ENCODE data around the gene COL20A1.

COL20A1 gene

DNA sequence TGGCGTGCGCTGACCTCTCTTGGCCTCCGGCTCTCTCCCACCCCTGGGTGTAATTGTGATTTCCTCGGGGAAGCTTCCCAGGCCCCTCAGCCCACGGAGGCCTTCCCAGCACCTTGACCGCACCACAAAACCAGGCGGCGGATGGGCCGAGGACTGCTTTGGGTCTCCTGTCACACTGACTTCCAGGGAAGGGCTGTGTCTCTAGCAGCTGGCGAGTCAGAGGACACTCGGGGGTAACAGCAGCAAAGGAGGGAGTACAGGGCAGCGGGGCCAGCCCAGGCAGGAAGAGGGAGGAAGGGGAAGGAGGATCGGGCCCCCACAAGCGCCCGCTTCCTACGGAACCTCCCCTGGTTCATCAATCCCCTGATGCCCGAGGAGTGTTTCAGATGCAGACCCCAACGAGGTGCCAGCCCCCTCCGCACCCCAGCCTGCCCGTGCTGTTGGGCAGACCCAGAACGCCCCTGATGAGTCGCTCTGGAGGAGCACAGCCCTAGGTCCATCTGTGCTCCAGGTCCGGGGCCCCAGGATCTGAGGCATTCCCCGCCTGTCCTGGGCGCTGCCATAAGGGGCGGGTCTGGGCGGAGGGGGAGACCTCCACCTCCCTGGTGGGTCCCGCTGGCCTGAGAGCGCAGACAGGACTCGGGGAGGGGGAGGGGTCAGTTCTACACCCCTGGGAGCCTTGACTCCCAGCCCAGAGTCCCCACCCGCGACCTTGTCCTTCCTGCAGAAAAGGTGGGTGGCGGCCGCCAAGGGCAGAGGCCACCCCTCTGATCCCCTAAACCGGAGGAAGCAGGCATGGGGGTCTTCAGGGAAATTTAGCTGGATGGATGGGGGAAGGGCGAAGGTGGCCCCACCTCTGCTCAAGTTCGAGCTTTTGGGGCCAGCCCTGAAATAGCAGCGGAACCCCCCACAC is 67.2 kb downstream of the COL20A1 start:
- no peak for TF ChIP-seq CSDC2 (CRISPR knock-in tag; IDR thresholded peaks at IDR 0.05)
- no peak for TF ChIP-seq ZFP3 (CRISPR knock-in tag; IDR thresholded peaks at IDR 0.05)
- TF ChIP-seq, protein P1, sequence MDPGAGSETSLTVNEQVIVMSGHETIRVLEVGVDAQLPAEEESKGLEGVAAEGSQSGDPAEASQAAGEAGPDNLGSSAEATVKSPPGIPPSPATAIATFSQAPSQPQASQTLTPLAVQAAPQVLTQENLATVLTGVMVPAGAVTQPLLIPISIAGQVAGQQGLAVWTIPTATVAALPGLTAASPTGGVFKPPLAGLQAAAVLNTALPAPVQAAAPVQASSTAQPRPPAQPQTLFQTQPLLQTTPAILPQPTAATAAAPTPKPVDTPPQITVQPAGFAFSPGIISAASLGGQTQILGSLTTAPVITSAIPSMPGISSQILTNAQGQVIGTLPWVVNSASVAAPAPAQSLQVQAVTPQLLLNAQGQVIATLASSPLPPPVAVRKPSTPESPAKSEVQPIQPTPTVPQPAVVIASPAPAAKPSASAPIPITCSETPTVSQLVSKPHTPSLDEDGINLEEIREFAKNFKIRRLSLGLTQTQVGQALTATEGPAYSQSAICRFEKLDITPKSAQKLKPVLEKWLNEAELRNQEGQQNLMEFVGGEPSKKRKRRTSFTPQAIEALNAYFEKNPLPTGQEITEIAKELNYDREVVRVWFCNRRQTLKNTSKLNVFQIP (CRISPR knock-in tag; IDR thresholded peaks at IDR 0.05; ENCODE audit: borderline replicate concordance, low read depth) = no peak
- TF ChIP-seq, protein P2, sequence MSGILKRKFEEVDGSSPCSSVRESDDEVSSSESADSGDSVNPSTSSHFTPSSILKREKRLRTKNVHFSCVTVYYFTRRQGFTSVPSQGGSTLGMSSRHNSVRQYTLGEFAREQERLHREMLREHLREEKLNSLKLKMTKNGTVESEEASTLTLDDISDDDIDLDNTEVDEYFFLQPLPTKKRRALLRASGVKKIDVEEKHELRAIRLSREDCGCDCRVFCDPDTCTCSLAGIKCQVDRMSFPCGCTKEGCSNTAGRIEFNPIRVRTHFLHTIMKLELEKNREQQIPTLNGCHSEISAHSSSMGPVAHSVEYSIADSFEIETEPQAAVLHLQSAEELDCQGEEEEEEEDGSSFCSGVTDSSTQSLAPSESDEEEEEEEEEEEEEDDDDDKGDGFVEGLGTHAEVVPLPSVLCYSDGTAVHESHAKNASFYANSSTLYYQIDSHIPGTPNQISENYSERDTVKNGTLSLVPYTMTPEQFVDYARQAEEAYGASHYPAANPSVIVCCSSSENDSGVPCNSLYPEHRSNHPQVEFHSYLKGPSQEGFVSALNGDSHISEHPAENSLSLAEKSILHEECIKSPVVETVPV (CRISPR knock-in tag; IDR thresholded peaks at IDR 0.05) = no peak
- TF ChIP-seq OSR1 (CRISPR knock-in tag; IDR thresholded peaks at IDR 0.05) = no peak
- no peak for TF ChIP-seq ARNTL (CRISPR knock-in tag; IDR thresholded peaks at IDR 0.05; ENCODE audit: borderline replicate concordance, low read depth)
- TF ChIP-seq RARB (CRISPR knock-in tag; IDR thresholded peaks at IDR 0.05) = no peak
- TF ChIP-seq ZNF565 (CRISPR knock-in tag; conservative IDR thresholded peaks at IDR 0.05; ENCODE audit: low read depth) = no peak
- TF ChIP-seq ZNF70 (CRISPR knock-in tag; IDR thresholded peaks at IDR 0.05) = no peak
- no peak for TF ChIP-seq ZFP30 (CRISPR knock-in tag; IDR thresholded peaks at IDR 0.05)
- no peak for TF ChIP-seq GLIS3 (CRISPR knock-in tag; IDR thresholded peaks at IDR 0.05)
- TF ChIP-seq ZNF8 (CRISPR knock-in tag; IDR thresholded peaks at IDR 0.05) = no peak
- TF ChIP-seq, protein P3, sequence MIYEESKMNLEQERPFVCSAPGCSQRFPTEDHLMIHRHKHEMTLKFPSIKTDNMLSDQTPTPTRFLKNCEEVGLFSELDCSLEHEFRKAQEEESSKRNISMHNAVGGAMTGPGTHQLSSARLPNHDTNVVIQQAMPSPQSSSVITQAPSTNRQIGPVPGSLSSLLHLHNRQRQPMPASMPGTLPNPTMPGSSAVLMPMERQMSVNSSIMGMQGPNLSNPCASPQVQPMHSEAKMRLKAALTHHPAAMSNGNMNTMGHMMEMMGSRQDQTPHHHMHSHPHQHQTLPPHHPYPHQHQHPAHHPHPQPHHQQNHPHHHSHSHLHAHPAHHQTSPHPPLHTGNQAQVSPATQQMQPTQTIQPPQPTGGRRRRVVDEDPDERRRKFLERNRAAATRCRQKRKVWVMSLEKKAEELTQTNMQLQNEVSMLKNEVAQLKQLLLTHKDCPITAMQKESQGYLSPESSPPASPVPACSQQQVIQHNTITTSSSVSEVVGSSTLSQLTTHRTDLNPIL (CRISPR knock-in tag; IDR thresholded peaks at IDR 0.05; ENCODE audit: low read depth) = no peak
- no peak for TF ChIP-seq SNAI2 (CRISPR knock-in tag; IDR thresholded peaks at IDR 0.05)
- TF ChIP-seq PPARA (CRISPR knock-in tag; IDR thresholded peaks at IDR 0.05; ENCODE audit: borderline replicate concordance) = no peak
- TF ChIP-seq BACH2 (CRISPR knock-in tag; IDR thresholded peaks at IDR 0.05; ENCODE audit: borderline replicate concordance) = no peak
- no peak for ATAC-seq

DNA sequence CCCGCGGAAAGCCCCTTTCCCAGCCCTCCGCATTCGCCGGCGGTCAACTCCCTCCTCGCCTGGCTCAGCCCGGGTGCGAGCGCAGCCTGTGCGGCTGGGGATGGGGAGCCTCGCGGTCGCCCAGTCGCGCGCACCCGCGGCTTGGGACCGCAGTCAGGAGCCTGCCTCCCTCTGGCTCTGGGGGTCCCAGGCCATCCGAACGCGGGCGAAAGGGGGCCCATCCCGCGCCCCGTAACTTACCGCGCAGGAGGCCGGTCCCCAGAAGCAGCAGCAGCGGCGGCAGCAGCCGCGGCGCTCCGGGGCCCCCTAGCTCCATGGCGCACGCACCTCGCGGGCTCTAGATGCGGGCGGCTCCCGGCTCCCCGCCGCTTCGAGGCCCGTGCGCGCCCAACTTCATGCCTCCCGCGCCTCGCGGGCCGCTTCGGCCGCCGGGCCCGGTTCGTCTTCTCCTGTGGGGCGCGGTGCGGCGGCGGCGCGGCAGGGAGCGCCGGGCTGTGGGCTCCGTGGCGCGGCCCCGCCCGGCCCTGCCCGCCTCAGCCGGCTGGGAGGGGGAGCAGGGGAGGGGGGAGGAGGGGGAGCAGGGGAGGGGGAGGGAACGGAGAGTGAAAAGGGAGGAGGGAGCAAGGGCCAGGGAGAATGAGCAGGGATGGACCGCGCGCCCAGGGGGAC is 68.0 kb downstream of the COL20A1 start, which contains the start of gene CHRNA4:
TSS of gene CHRNA4 (minus strand) at position 500 of the 669 bp plus-strand sequence. CDS start at position 316, 184 bp downstream.
- TF ChIP-seq ZC3H10 (CRISPR knock-in tag; IDR thresholded peaks at IDR 0.05) (no peak), BACH2 (CRISPR knock-in tag; IDR thresholded peaks at IDR 0.05; ENCODE audit: borderline replicate concordance) (no peak), SNAI2 (CRISPR knock-in tag; IDR thresholded peaks at IDR 0.05) (no peak), ZFP30 (CRISPR knock-in tag; IDR thresholded peaks at IDR 0.05) (no peak), TOX (CRISPR knock-in tag; IDR thresholded peaks at IDR 0.05; ENCODE audit: borderline replicate concordance) (no peak), ZNF70 (CRISPR knock-in tag; IDR thresholded peaks at IDR 0.05) (no peak), TSHZ2 (CRISPR knock-in tag; IDR thresholded peaks at IDR 0.05) (no peak), ZNF565 (CRISPR knock-in tag; conservative IDR thresholded peaks at IDR 0.05; ENCODE audit: low read depth) (no peak), PPARA (CRISPR knock-in tag; IDR thresholded peaks at IDR 0.05; ENCODE audit: borderline replicate concordance) (no peak), OSR1 (CRISPR knock-in tag; IDR thresholded peaks at IDR 0.05) (no peak), ZNF8 (CRISPR knock-in tag; IDR thresholded peaks at IDR 0.05) (no peak), GLIS3 (CRISPR knock-in tag; IDR thresholded peaks at IDR 0.05) (no peak), ESRRG (CRISPR knock-in tag; IDR thresholded peaks at IDR 0.05) (no peak), ISL1 (CRISPR knock-in tag; IDR thresholded peaks at IDR 0.05) (no peak)
- TF ChIP-seq, protein P3 (CRISPR knock-in tag; IDR thresholded peaks at IDR 0.05; ENCODE audit: low read depth) = no peak
- TF ChIP-seq, protein P1 (CRISPR knock-in tag; IDR thresholded peaks at IDR 0.05; ENCODE audit: borderline replicate concordance, low read depth) = no peak
- TF ChIP-seq, protein P2 (CRISPR knock-in tag; IDR thresholded peaks at IDR 0.05) = no peak
- no peak for ATAC-seq
